Activated CD4-positive, alpha-beta T cell treated with anti-CD3 and anti-CD28 coated beads for 1 hour (primary cell): ENCODE measurements around the gene ZNF285.
A peak's percentile ranks its signal among the peaks of the same experiment; 100 is the strongest.
"Not testable (repeated sequence)": the region's sequence is repeated elsewhere in the genome, so short reads cannot be mapped to it uniquely, and the experiment has no call there.

Source experiments
- DNase-seq: peaks from one replicate; pipeline ENCODE4 v3.0.0-alpha.2; 2020

The ZNF285 gene

DNA sequence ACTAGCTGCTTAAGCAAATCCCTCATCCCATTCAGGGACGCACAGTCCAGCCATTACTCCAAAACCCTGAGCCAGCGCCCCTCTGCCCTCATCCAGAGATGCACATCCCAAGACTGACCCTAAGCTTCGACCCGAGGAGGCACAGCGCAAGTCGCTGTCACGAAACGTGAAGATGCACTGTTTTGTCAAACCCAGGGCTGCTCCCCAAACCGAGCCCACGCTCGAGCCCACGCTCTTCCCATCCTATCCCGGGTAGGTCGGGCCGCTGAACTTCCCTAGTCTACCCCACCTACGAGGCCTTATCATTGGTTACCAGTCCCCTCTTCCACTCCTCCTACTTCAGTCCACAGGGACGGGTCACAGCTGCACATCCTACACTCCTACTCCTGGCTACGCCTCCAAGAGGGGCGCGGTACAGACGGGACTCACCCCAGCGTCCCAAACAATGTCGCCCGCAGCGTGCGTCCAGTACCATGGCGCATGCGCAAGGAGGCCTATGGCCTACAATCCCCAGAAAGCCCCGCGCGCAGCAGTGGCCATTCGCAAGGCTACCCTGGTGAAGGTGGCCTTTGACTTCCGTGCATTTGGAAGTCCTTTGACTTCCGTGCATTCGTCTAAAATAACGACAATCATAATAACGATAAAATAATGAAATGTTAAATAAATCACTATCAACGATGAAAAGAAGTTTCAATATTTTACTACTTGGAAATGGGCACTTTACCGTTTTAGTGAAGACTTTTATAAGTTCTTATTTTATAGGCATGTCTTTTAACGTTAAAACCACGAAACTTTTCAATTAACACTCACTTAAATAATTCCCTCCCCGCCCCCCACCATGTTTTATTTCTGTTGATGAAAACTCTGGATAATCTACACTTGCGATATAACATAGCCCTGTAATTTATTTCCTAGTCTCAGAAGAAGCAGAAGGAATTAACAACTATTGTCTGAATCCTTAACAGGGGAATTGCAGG, at the start of gene ZNF285:
Gene ZNF285, minus strand, starts transcription at position 470 of the 977 bp plus-strand sequence. CDS start 4,395 bp downstream, outside the sequence.
- DNase-seq = peak; percentile 56

DNA sequence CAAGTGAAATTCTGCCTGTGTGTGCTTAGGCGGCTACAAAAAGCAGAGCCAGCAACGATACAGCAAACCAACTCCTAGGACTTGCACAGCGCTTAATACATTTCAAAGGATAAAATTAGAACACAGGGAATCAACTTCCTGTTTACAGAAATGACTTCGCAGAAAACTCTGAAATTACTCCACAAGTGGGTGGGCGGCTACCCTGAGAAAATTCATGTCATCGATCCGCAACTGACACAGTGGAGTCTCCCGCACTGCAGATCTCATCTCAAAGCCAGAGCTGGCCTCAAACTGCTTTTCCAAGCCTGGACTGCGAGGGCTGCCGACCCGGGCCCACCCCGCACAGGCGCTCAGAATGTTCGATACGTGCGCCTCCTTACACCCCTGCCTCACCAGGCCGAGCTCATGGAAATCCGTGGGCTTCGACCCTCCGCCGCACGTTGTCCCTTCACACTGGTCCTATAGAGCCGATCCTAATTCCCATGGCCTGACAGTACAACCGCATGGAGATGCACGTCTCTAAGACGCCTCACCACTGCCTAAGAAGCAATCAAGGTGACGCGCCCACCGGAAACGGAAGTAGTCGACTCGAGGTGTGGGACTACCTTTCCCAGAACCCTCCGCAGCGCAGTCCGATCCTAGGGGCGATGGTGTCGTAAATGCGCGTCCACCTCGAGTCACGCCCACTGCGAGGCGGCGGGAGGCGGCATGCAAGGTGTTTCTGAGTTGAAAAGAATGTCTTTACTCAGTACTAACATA, 46.7 kb upstream of the ZNF285 start, which contains the start of gene ZNF229:
Gene ZNF229, minus strand, starts transcription at position 557 of the 759 bp plus-strand sequence. CDS start 5,625 bp downstream, outside the sequence.
- peak; percentile 50 for DNase-seq

DNA sequence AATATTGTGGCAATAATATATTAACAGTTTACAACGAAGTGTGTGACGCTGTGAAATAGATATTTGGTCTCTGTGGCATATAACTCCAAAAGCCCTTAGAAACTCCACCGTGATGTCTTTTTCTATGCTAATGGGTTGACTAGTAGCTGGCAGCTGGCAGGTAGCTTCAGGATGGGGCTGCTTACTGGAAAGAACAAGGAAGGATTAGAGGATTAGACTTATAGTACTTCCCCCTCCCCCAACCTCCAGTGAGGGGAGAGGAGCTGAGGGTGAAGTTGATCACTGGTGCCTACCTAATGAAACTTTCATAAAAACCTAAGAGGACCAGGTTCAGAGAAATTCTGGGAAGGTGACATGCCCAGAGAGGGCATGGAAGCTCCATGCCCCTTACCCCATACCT, 37.0 kb upstream of the ZNF285 start:
- DNase-seq = no peak

DNA sequence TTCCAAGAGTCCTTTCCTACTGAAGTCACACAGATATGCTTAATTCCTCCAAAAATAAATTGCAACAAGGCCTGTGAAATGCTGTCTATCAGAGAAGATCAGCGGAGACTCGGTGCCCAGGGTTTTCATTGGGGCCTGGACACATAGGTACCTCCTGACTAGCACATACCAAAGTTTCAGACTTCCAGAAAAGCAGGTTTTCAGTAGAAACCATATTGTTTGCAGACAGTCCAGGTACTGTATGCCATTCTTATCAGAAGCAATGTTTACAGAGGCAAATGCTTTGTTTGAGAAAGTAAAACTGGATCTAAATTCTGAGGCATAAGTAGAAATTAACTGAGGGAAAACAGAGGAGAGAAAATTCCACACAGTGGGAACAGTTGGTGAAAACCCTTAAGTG, 34.0 kb upstream of the ZNF285 start:
- DNase-seq = no peak

DNA sequence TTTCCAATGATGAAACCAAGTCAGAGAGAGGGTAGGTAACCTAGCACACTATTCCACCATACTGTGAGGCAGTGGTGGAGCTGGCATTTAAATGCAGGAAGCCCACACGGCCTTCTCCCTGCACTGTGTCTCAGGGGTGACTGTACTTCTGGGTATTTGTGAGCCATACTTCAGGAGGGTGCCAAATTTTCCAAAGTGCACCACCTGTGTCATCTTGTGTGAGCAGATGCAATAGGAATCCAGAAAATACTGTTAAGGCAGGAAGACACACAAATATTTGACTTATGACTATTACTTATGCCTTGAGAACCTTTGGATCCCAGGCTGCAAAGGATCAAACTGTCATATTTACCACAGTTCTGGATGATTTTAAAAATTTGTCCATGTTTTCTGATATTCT, 29.5 kb upstream of the ZNF285 start:
- DNase-seq = no peak

DNA sequence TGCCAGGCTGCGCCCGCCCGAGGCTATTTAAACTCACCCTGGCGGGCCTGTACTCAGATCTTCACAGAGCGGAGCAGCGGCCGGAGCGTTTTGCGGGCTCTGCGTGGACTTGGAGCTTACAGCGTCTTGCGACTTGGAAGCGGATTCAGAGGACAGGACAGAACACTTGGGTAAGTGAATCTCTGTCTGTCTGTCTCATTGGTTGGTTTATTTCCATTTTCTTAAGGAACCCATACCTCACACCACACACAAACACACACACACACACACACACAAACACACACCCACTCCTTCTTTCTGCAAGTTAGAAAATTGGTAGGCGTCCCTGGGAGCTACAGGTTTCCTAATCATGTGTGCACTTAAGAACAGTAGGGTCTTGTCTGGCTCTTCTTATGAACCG, 14.1 kb upstream of the ZNF285 start:
- DNase-seq = not testable (repeated sequence)

DNA sequence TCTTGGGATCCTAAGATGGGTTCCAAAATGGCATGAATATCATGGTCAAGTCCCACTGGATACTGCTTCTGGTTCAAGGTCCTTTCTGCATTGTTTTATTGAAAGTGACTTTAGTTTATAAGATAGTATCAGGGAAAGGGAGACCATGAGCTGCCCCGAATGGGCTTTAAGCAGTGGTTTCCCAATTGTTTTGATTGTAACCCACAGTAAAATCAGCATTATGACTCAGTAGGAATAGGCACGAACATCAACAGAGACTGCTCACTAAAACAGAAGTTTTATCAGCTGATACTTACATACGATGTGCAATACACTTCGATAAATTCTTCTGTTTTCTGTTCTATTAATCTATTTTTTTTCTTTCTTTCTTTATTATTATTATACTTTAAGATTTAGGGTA, 12.1 kb downstream of the ZNF285 start:
- DNase-seq = not testable (repeated sequence)

DNA sequence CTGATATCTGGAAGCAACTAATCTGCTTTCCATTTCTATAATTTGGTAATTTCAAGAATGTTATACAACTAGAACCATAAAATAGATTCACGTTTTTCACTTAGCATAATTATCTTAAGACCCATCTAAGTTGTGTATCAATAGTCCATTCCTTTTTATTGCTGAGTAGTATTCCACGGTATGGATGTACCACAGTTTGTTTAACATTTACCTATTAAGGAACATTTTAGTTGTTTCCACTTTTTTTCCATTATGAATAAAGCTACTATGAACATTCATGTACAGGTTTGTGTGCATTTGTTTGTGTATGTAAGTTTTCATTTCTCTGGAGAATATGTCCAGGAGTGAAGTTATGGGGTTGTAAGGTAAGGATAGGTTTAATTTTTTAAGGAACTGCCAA, 26.6 kb downstream of the ZNF285 start:
- DNase-seq = no peak

DNA sequence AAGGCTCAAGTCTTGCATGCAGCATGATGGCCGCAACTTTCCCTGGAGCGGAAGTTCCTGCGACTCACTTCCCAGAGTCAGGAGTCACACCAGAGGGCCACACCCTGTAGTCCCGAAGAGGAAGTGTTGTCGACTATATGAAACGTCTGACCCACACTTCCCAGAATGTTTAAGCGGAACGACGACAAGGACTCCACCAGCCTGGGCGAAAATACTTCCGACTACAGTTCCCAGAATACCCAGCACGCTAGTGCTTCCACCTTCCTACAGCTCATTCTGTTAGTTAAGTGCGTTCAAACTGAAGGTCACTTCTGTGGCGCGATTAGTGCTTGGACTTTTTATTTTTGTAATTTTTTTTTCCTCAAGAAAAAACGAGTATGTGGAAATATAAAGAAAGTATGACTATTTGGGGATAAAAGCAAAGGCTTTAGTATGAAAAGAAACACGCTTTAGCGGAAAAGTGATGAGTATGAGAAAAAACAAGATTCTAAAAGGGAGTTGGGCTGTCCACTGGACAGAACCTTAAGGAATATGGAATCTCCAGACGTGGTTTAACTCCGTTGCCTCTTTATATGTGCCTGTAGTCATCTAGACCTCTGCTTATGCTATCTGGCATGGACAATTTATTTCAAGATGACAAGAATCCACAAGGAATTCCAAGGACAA, 29.5 kb downstream of the ZNF285 start:
- DNase-seq = no peak

DNA sequence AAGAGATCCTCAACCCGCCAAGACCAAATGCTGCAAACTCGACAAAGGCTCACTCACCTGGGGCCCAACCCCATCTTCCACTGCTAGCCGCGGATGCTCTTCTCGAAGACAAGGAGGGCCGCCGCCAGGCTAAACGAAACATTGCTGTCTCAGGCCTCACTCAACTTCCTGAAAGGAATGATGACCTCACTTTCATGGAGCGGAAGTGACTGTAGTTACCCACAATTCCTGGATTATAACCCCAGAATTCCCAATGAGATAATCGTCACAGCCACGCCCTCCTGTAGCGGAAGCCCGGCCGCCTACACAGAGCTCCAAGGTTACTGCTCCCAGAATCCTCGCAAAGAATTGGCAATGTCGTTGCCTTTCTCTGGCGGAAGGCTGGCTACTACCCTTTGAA, 34.4 kb downstream of the ZNF285 start:
- no peak for DNase-seq

DNA sequence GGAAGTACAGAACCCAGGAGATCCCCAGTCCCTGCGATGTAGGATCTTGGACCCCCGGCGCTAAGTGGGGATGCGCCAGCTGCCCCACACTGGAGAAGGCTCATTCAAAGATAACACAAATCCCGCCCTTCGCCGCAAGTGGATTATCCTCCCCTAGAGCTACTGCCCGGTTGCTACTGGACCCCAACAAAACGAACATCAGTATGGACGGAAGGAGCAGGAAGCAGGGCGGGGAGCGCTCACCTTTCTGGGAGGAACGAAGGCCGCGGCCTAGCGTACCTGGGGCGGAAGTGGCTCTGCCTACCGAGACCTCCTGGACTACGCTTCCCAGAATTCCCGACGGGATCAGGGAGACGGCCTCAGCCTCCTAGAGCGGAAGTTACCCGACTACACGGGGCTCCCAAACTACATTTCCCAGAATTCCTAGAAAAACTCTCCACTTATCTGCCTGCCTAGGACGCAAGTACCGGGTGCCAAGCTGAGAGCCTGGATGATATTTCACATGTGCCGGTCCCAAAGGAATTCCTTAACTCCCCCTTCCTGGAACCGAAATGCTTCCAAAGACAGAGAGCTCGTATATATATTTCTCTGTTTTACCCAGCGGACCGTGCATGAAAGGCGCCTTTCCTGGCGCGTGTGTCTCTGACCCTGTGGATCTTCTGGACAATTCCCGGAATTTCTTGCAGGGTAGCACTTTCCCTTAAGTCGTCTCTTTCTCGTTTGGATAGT, 44.9 kb downstream of the ZNF285 start, which contains the start of gene ZNF112:
Gene ZNF112, minus strand, starts transcription at position 298 of the 729 bp plus-strand sequence. CDS start 16,141 bp downstream, outside the sequence.
- no peak for DNase-seq

DNA sequence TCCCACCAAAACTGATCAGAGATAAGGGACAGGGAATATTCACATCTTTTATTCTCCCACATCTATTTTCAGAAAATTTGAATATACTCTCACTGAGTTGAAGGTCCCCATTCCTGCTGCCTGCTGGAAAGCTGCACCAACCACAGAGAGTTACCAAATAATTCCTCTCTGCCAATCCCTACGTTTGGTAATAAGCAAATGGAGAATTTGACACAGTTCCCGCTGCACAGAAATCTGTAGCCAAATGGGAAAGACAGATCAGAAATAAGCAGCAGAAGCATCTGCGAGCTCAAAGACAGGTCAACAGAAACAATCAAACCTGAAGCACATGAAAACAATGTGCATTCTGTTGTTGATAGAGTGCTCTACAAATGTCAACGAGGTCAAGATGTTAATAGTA, 54.9 kb downstream of the ZNF285 start:
- DNase-seq = no peak

DNA sequence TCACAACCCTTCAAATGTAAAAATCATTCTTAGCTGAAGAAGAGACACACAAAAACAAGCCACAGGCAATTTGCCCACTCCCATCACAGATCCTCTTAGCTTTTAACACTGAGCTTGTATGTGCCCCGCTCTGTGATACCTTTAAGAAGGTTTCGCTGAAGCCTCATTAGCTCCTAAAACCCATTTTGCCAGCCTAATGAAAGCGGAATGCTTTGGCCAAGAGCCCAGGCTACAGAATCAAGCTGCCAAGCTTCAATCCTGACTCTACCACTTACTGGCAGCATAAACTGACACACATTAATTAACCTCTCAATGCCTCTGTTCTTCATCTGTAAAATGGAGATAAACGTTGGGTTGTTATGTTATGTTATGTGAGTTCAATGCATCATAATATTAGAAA, 55.4 kb downstream of the ZNF285 start:
- no peak for DNase-seq

DNA sequence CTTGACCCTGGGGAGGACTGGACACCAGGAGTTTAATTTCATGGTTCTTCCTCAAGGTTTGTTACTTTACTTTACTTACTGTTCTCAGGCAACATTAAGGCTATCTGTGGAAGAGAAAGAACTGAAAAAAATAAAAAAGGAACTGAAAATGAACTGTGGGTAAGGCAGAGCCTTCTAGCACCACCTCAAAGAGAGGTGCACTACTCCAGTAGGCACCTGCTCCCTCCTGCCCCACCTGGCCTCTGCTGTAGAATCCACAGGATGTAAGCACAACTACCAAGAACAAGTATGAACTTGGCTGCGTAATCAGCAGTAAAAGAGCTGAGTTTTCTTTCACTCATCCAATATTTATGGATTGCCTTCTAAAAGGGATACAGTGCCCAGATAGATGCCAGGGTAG, 57.2 kb downstream of the ZNF285 start:
- DNase-seq = no peak

DNA sequence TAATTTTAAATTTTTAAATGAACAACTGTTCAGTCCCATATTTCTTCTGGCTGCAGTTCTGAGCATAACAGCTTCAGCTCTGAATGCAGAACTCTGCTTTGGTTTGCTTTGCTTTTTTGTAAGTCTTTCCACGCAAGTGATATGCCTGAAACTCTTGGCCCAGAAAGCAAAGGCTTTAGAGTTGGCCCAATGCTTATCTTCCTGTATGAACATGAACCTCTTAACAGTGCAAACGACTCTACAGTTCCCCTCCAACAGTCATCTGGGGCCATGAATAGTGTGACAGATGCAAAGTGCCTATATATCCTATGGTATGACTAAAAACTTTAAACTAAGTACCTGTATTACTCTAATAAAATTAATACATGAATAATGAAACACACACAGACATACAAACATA, 59.6 kb downstream of the ZNF285 start:
- no peak for DNase-seq

DNA sequence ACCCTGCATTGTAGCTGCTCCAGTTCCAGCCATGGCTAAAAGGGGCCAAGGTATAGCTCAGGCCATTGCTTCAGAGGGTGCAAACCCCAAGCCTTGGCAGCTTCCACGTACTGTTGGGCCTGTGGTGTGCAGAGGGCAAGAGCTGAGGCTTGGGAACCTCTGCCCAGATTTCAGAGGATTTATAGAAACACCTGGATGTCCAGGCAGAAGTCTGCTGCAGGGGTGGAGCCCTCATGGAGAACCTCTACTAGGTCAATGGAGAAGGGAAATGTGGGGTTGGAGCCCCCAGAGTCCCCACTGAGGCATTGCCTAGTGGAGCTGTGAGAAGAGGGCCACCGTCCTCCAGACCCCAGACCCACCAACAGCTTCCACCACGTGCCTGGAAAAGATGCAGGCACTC, 66.8 kb downstream of the ZNF285 start:
- DNase-seq = not testable (repeated sequence)
